ENCODE results near the gene BCL7B.
"Not testable (repeated sequence)": the region's sequence is repeated elsewhere in the genome, so short reads cannot be mapped to it uniquely, and the experiment has no call there.

The BCL7B gene

DNA sequence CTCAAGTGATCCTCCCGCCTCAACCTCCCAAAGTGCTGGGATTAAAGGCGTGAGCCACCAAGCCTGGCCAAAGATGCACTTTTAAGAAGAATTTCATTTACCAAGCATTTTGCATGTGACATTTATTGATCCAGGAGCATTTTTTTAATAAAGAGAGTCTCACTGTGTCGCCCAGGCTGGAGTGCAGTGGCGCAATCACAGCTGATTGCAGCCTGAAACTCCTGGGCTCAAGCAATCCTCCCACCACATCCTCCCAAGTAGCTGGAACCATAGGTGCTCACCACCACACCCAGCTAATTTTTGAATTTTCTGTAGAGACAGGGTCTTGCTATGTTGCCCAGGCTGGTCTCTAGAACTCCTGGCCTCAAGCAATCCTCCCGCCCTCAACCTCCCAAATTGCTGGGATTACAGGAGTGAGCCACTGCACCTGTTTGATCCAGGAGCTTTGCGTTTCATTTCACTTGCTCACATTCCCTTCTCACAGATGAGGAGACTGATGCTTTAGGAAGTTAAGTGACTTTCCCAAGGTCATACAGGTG lies 25.2 kb upstream of the BCL7B start:
- H3K36me3 ChIP-seq (ENCODE audit: insufficient read depth, low read length): no peaks in the 10 kb centered on the region
- no peaks in the 10 kb centered on the region for H3K9me3 ChIP-seq (ENCODE audit: control insufficient read depth, insufficient read depth, low read length)
- no peaks in the 10 kb centered on the region; the same call in 1 of the 2 replicates for H3K4me1 ChIP-seq (ENCODE audit: insufficient read depth, low read length)
- no peak overlapping the region for H3K9ac ChIP-seq (ENCODE audit: low read depth, low read length)

GRCh38 chr7:73581006-73581405 lies 23.5 kb upstream of the BCL7B start:
- H3K9ac ChIP-seq (ENCODE audit: low read depth, low read length); H3K4me1 ChIP-seq (ENCODE audit: insufficient read depth, low read length); H3K9me3 ChIP-seq (ENCODE audit: control insufficient read depth, insufficient read depth, low read length); H3K36me3 ChIP-seq (ENCODE audit: insufficient read depth, low read length): not testable (repeated sequence)

DNA sequence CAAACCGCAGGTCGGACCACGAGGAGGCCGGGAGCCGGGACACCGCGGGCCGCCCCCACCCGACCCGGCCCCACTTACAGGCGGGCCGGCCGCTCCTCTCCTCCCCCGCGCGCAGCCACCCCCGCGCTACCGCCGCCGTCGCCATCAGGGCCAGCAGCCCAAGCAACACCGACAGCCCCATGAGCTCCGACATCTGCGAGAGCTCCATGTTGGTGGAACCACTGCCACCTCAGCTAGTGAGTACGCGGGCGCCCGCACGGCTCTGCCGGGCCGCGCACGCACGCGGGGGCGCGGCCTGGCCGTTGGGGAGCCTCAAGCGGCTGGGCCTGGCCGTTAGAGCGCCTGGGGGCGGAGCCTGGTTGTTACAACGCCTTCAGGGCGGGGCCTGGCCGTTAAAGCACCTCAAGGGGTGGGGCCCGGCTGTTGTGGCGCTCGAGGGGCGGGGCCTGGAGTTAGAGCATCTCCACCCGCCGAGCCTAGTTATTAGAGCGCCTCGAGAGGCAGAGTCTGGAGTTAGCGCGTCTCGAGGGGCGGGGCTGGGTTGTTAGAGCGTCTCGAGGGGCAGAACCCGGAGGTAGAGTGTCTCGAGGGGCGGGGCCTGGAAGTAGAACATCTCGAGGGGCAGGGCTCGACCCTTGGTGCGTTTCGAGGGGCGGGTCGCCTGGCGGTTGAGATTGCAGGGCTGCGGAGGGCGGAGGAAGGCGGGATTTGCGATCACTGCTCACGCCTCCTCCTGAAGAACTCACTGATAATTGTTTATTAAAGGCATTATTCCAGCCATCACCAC lies 21.0 kb upstream of the BCL7B start, which contains the start of gene TBL2:
TBL2 (minus strand) TSS at position 238 of the 787 bp plus-strand sequence; CDS start at position 208, 30 bp downstream.
- H3K9ac ChIP-seq (ENCODE audit: low read depth, low read length): peak within 1 kb of the TSS; percentile 65
- H3K4me1 ChIP-seq (ENCODE audit: insufficient read depth, low read length): no peaks in the 10 kb centered on the region
- H3K36me3 ChIP-seq (ENCODE audit: insufficient read depth, low read length): 0 out of 2 replicates have a peak, but pooled peaks cover 5% of the 10 kb centered on the region

DNA sequence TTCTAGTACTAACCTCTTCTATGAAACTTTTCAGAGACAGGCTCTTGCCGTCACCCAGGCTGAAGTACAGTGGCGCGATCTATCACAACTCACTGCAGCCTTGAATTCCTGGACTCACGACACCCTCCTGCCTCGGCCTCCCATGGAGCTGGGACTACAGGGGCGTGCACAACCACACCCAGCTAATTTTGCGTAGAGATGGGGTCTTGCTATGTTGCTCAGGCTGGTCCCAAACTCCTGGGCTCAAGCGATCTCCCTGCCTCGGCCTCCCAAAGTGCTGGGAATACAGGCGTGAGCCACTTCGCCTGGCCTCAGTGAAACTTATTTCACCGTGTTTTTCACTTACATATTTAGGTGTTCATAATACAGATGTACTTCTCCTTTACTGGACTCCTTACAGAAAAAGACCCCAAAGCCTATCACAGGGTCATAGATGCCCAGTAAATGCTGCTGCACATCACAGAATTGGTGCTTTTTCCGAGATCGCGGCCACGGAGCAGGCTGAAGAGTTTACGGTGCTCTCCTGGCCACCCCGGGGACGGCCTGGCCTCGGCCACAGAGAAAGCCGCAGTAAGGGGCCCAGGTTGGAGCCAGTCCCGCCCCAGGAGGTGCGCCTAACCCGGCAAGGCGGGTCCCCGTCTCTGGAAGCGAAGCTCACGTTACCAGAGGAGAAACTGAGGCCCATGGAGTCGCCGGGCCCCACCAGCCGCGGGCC lies 20.3 kb upstream of the BCL7B start:
- Histone ChIP-seq H3K9me3 (ENCODE audit: control insufficient read depth, insufficient read depth, low read length) (no peaks in the 10 kb centered on the region), H3K4me1 (ENCODE audit: insufficient read depth, low read length) (no peaks in the 10 kb centered on the region), H3K9ac (ENCODE audit: low read depth, low read length) (peak overlapping the region; percentile 65), H3K36me3 (ENCODE audit: insufficient read depth, low read length) (peaks cover 10% of the 10 kb centered on the region; the same call in 1 of the 2 replicates)

More for the DNA sequence above, 21.0 kb upstream of the BCL7B start, which contains the start of gene TBL2:
- no peaks in the 10 kb centered on the region for H3K9me3 ChIP-seq (ENCODE audit: control insufficient read depth, insufficient read depth, low read length)

GRCh38 chr7:73573791-73574190 lies 16.3 kb upstream of the BCL7B start:
- no peaks in the 10 kb centered on the region for H3K9me3 ChIP-seq (ENCODE audit: control insufficient read depth, insufficient read depth, low read length)
- no peak overlapping the region for H3K9ac ChIP-seq (ENCODE audit: low read depth, low read length)
- no peaks in the 10 kb centered on the region for H3K4me1 ChIP-seq (ENCODE audit: insufficient read depth, low read length)
- H3K36me3 ChIP-seq (ENCODE audit: insufficient read depth, low read length): peaks cover 14% of the 10 kb centered on the region; the same call in 1 of the 2 replicates

DNA sequence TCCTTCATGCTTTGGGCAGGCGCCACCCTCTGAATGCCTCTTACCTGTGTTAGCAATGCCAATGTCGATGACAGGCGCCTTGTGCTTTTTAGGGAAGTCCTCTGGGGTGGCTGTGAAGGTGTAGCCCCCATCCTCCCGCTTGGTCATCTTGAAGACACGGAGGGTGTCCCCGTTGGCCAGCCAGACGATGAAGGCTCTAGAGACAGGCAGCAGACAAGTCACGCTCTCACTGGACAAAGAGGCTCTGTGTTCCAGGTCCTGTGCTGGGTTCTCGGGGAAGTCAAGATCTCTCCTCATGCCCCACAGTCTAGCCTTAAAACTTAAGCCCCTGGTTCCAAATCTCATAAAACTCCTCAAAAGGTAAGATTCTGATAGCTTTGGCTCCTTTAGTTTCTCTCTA lies 15.8 kb upstream of the BCL7B start:
- Histone ChIP-seq H3K36me3 (ENCODE audit: insufficient read depth, low read length) (peaks cover 14% of the 10 kb centered on the region; the same call in 1 of the 2 replicates), H3K4me1 (ENCODE audit: insufficient read depth, low read length) (no peaks in the 10 kb centered on the region), H3K9me3 (ENCODE audit: control insufficient read depth, insufficient read depth, low read length) (no peaks in the 10 kb centered on the region), H3K9ac (ENCODE audit: low read depth, low read length) (no peak overlapping the region)

DNA sequence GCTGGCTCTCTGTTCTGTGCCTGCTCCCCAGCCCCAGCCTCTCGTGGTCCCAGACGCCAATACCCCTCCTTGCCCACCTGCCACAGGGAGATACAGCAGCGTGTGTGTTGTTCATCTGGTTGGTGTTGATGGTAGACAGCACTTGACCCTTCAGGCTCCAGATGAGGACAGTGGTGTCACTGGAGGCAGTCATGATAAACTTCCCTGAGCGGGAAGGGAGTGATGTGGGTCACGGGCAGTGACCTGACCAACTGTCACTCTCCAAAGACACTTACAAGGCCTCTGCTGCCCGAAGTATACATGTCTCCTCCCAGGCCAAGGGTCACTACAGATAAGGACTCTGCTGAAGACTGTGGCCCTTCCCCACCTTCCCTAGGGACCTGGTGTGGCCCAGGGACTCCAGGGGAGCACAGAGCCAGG lies 15.3 kb upstream of the BCL7B start:
- Histone ChIP-seq H3K9me3 (ENCODE audit: control insufficient read depth, insufficient read depth, low read length) (no peaks in the 10 kb centered on the region), H3K36me3 (ENCODE audit: insufficient read depth, low read length) (peaks cover 14% of the 10 kb centered on the region; the same call in 1 of the 2 replicates), H3K4me1 (ENCODE audit: insufficient read depth, low read length) (no peaks in the 10 kb centered on the region), H3K9ac (ENCODE audit: low read depth, low read length) (no peak overlapping the region)

- Histone ChIP-seq H3K9me3 (ENCODE audit: control insufficient read depth, insufficient read depth, low read length) (no peaks in the 10 kb centered on the region), H3K9ac (ENCODE audit: low read depth, low read length) (no peak overlapping the region), H3K36me3 (ENCODE audit: insufficient read depth, low read length) (peaks cover 14% of the 10 kb centered on the region; the same call in 1 of the 2 replicates), H3K4me1 (ENCODE audit: insufficient read depth, low read length) (no peaks in the 10 kb centered on the region)
Measured at GRCh38 chr7:73570977-73571376, 13.5 kb upstream of the BCL7B start.

DNA sequence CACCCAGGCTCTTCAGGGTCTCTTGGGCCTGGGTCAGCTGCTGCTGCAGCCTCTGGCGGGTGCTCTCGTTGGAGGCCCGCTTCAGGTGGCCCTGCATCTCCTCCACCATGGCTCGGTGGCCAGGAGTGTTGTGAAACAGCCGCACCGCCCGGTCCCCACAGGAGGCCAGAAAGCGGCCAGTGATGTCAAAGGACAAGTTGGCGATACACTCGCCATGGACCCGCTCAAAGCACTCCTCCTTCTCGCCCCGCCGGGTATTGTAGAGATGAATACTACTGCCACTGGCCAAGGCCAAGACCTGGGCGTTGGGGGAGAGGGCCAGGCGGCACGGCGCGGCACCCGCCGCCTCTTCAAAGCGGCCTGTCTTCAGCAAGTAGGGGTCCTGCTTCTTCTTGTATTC lies 13.0 kb upstream of the BCL7B start:
- Histone ChIP-seq H3K36me3 (ENCODE audit: insufficient read depth, low read length) (peaks cover 14% of the 10 kb centered on the region; the same call in 1 of the 2 replicates), H3K9me3 (ENCODE audit: control insufficient read depth, insufficient read depth, low read length) (no peaks in the 10 kb centered on the region), H3K4me1 (ENCODE audit: insufficient read depth, low read length) (no peaks in the 10 kb centered on the region), H3K9ac (ENCODE audit: low read depth, low read length) (no peak overlapping the region)

DNA sequence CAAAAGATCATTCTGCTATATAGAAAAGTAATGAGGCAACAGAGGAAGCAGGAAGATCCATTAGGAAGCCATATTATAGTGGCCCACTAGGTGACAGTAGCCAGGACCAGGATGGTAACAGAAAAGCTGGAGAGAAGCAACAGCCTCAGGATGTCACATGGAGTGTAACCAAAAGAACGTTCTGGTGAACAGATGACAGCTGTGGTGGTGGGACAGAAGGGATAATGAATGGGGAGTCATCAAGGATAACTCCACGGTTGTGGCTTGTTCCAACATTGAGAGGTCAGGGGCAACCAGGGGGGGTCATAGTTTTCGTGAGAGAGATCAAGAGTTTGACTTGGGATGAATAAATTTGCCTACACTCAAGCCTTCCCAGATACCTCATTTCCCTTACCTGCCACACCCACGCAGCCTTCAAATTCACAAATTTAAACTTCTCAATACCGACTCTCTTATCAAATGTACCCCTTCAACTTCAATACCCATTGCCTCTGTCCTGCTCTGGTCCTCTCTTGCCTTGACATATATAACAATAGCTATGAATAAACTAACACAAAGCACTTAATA lies 11.6 kb upstream of the BCL7B start:
- Histone ChIP-seq H3K9me3 (ENCODE audit: control insufficient read depth, insufficient read depth, low read length) (no peaks in the 10 kb centered on the region), H3K4me1 (ENCODE audit: insufficient read depth, low read length) (peaks cover 3% of the 10 kb centered on the region; the same call in 1 of the 2 replicates), H3K36me3 (ENCODE audit: insufficient read depth, low read length) (peaks cover 14% of the 10 kb centered on the region; the same call in 1 of the 2 replicates), H3K9ac (ENCODE audit: low read depth, low read length) (no peak overlapping the region)

DNA sequence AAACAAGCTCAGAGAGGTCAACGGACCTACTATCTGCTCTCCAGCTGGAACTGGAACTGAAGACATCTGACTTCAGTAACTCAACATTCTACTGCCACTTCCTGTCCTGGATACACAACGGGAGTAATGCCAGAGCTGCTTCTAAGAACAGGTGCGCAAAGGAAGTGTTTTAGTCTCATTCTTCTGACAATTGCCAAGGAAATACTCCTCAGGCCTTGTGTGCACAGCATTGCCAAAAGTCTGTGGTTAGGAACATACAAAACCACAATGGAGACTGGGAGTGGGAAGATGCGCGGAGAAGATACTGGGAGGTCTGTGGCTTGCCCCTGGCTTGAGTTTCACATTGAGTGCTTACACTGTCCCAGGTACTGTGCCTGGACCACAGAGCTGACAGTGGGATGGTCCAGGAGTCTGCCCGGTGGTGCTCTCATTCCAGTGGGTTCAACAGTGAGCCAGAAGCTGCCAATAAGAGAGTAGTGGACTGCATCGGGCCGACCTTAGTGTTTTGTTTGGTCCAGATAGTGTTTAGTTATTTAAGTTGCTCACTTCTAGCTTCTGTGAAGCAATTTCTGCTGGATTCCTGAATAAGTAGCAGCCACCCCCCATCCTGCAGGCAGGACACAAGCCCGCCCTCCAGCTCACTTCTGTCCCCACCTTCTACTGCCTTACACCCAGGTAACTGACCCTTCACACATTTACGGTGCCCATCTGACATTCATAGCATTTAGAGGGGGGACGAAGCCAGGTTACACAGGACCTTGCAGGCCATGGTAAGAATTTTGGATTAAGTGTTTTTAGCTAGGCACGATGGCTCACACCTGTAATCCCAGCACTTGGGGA lies 10.6 kb upstream of the BCL7B start:
- Histone ChIP-seq H3K4me1 (ENCODE audit: insufficient read depth, low read length) (peaks cover 3% of the 10 kb centered on the region; the same call in 1 of the 2 replicates), H3K36me3 (ENCODE audit: insufficient read depth, low read length) (peaks cover 7% of the 10 kb centered on the region; the same call in 1 of the 2 replicates), H3K9ac (ENCODE audit: low read depth, low read length) (no peak overlapping the region), H3K9me3 (ENCODE audit: control insufficient read depth, insufficient read depth, low read length) (no peaks in the 10 kb centered on the region)

GRCh38 chr7:73567140-73567539 lies 9.7 kb upstream of the BCL7B start:
- no peaks in the 10 kb centered on the region for H3K36me3 ChIP-seq (ENCODE audit: insufficient read depth, low read length)
- no peaks in the 10 kb centered on the region for H3K9me3 ChIP-seq (ENCODE audit: control insufficient read depth, insufficient read depth, low read length)
- no peak overlapping the region for H3K9ac ChIP-seq (ENCODE audit: low read depth, low read length)
- peaks cover 3% of the 10 kb centered on the region; the same call in 1 of the 2 replicates for H3K4me1 ChIP-seq (ENCODE audit: insufficient read depth, low read length)

- not testable (repeated sequence) for H3K9me3 ChIP-seq (ENCODE audit: control insufficient read depth, insufficient read depth, low read length)
Measured at GRCh38 chr7:73566431-73566830, 8.9 kb upstream of the BCL7B start.

More at GRCh38 chr7:73566431-73566830, 8.9 kb upstream of the BCL7B start:
- H3K9ac ChIP-seq (ENCODE audit: low read depth, low read length); H3K36me3 ChIP-seq (ENCODE audit: insufficient read depth, low read length); H3K4me1 ChIP-seq (ENCODE audit: insufficient read depth, low read length): not testable (repeated sequence)

Measured in ES-I3 (cell line).